Fibroblast of skin of back (primary cell): ENCODE measurements around the gene DCXR.
"Not testable (repeated sequence)": the region's sequence is repeated elsewhere in the genome, so short reads cannot be mapped to it uniquely, and the experiment has no call there.

ENCODE experiments used
- DNase-seq: peaks from one replicate; pipeline ENCODE4 v3.0.0-alpha.2; 2013

Gene DCXR

DNA sequence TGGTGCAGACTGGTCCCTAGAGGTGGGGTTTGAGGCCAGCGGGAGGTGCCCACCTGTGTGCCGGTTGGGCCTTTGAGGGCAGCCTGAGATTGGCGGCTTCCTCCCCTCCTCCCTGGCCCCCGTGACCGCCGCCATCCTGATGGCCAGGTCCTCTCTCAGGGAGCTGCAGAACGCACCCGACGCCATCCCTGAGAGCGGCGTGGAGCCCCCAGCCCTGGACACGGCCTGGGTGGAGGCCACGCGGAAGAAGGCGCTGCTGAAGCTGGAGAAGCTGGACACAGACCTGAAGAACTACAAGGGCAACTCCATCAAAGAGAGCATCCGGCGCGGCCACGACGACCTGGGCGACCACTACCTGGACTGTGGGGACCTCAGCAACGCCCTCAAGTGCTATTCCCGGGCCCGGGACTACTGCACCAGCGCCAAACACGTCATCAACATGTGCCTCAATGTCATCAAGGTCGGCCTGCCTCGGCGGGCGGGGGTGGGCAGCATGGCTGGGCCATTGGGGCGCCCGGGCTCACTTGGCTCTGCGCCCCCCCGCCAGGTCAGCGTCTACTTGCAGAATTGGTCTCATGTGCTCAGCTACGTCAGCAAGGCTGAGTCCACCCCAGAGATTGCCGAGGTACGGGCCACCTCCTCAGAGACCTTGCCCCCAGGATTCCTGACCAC is 17.0 kb upstream of the DCXR start:
- no peak for DNase-seq

DNA sequence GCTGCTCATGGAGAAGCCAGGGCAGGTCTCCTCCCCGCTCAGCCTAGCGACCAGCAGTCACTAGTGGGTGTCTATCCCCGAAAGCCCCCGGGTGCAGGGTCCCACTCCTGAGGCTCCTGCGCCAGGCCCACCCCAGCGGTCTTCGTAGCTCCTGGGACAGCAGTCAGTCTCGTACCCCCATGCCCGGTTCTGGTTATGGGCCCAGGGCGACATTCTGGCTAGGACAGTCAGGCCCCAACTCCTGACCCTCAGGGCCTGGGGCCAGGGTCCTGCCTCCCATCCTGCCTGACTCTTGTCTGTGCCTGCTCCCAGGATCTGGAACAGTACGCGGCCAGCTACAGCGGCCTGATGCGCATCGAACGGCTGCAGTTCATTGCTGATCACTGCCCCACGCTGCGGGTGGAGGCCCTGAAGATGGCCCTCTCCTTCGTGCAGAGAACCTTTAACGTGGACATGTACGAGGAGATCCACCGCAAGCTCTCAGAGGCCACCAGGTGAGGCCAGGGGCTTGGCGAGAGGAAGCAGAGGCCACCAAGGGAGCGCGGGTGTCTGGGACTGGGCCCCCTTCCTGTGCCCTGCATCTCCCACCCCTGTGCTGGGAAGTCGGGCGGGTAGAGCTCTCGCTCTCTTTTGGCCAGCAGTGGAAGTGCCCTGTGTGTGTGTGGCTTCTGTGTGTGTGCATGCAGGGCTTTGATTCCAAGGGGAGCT is 16.2 kb upstream of the DCXR start:
- DNase-seq: no peak

DNA sequence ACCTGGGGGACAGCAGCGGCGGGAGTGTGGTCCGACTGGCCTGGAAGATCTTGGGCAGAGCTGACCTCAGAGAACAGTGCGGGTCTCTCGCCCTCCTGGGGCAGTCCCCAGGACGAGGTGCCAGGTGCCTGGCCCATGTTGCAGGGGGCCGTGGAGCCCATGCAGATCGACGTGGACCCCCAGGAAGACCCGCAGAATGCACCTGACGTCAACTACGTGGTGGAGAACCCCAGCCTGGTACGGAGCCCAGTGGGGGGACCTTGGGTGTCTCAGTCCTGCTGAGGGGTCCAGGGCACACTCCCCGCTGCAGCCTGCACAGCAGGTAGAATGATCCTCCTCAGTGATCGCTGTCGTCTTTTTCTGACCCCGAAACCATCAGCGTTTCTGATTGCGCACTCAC is 15.6 kb upstream of the DCXR start:
- DNase-seq: no peak

DNA sequence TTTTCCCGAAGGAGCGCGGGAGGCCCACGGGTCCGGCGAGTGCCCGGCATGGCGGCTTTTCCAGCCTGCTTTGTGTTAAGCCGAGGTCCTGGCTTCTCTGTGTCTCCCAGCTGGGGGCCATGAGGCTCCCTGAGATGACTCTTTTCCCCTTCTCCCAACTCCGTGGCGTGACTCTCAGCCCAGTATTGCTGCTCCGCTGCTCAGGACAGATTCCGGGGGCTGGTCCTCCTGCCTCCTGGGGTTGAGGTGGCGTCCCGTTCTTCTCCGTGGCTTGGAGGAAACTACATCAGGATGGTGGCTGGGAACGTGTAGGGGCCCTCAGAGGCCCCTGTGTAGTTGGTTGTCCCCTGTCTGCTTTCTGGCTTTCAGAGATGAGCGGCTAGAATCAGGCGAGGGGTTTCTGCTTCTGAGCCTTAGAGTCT is 15.2 kb upstream of the DCXR start:
- DNase-seq: no peak

DNA sequence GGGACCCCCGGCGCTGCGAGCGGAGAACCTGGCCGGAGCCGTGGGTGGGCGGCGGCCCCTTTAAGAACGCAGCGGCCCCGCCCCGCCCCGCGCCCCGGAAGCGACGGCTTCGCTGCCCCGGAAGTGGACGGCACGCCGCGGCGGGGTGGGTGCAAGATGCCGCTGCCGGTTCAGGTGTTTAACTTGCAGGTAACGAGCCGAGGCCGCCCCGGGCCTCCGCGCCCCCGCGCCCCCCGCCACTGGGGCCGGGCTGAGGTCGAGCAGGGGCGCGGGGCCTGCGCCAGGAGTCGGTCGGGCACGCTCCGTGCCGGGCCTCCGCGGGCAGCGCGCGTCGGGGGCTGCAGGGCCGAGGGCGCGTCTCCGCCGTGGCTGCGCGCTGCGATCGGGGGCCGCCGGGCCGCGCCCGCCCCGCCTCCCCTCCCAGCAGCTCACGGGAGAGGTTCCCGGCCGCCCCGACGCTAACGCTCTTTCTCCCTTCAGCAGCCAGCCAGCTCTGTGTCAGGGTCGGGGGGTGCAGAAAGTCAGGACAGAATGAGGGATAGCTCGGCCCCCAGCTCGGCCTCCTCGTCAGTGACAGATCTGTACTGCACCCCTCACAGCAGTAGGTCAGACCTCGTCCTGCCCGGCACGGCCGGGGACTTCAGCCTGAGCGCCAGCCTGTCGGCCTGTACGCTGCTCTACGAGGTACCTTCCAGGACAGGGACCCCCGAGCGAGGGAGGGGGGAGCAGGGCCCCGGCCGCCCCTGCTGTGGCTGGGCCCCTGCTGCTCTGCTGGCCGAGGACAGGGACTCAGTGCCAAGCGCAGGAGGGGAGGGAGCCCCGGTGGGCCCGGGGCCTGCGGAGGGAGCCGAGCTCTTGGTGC is 14.5 kb upstream of the DCXR start, which contains the start of the genes GPS1 and RFNG:
TSS of gene GPS1 (plus strand) at position 123 of the 862 bp plus-strand sequence. CDS start at position 157, 34 bp downstream.
TSS of gene RFNG (minus strand) at position 36 of the 862 bp plus-strand sequence. CDS start 45 bp downstream, outside the sequence.
- peak; percentile 56 for DNase-seq

DNA sequence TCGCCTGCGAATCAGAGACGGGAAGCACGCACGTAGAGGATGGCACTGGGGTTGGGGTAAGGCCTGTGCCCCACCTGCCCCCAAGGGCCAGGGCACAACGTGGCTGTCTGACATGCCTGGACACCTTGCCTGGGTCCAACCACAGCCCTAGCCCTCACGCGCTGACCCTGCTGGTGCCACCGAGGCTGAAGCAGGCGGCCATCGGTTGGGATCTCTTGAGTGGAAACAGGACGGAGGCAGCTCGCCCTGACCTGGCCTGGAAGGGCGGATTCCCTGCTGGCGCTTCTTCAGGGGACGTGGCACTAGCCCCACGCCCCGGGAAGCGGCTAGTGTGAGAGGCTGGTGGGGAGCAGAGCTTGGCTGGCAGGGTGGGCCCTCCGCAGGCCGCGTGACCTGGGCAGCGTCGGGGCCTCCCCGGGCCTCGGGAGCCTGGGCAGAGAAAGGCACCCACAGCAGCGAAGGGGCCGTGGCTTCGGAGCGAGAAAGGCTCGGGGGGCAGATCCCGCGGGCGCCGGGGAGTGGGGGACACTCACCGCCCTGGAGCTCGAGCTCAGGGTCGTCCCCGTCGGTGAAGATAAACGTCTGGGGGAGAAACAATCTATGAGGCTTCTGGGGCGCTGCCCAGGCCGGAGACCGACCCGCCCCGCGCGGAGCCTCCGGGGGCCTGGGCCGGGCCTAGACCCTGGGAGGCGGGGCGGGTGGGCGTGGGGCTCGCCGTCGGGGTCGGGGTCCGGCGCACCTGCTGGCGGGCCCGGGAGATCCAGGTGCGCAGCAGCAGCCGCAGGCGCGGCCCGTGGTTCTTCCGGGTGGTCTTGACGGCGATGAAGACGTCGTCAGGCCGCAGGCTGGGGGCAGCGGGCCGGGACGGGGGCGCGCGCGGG is 13.5 kb upstream of the DCXR start:
- DNase-seq: no peak

DNA sequence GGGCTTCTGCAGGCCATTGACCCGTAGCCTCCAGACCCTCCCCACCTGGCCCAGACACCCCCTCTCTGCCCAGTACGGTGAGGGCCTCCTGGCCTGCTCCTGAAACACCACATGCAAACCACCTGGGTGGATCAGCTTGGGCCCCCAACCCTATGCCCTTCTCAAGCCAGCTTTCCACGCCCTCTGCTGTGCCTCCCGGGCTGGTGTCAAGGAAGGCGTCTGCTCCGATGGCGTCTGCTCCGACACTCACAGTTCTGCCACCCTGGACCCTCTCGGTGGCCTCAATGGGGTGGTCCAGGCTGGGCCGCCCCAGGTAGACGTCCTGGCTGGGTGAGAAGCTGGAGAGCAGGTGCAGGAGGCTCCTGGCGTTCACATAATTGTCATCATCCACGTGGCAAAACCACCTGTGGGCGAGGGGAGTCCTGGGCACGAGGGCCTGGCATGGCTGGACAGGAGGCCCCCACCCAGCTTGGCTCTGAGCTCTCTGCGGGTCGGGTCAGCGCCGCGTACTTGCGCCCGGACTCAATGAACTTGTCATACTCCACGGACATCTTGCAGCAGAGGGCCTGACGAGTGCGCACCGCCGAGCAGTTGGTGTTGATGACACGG is 12.8 kb upstream of the DCXR start:
- DNase-seq: no peak

DNA sequence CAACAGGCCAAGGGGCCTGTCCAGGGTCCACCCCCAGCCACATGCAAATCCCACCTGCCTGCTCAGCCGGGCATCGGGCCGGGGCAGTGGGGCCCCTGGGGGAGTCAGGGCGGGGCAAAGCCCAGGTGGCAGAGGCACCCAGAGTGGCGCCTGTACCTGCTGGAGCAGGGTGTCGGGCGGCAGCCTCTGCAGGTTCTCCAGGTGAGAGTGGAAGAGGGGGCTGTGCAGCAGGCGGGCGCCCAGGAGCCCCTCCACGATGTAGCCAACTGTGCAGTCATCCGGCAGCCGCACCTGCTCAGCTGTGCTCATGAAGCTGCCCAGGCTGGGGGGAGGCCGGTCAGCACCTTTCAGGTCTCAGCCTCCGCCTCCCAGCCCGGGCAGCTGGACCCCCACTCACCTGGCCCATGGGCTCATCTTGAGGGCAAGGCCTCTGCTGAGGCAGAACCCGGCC is 12.0 kb upstream of the DCXR start:
- DNase-seq: no peak

- DNase-seq: no peak
Observed at GRCh38 chr17:82049106-82049505, 11.6 kb upstream of the DCXR start.

GRCh38 chr17:82048571-82048971 is 11.1 kb upstream of the DCXR start:
- DNase-seq: no peak

GRCh38 chr17:82047914-82048570 is 10.5 kb upstream of the DCXR start:
- no peak for DNase-seq

DNA sequence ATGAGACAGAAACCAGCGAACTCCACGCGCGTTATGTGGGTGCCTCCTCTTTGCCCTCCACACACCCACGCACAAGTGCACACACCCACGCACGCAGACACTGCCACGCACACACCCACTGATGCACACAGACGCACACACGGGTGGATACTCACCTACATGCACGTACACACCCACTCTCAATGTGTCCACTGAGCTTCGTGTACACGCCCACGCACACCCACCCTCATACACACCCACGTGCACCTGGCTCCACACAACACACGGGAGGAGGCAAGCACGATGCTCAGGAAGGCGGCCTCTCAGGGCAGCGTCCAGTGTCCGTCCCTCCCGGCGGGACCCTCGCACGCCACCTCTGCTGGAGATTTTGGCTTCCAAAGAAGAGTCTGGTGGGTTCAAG is 9.9 kb upstream of the DCXR start:
- DNase-seq: no peak

DNA sequence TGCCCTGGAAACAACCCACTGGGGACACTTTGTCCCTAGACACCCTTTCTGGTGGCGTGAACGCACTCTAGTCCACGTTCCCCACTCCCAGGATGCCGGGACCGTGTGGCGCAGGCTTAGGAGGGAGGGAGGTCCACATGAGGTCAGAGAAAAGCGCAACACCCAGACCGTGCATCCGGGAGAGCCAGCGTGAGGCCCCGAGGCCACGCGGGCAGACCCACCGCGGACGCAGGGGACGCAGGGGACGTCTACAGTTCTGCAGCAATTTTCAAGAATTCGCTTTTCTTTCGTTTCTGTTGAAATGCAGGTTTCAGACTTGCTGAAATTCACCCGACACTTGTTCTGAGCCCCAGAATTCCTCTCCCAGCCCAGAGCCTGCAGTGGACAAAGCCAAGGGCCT is 9.4 kb upstream of the DCXR start:
- no peak for DNase-seq

- no peak for DNase-seq
Observed at GRCh38 chr17:82045936-82046484, 8.5 kb upstream of the DCXR start.

DNA sequence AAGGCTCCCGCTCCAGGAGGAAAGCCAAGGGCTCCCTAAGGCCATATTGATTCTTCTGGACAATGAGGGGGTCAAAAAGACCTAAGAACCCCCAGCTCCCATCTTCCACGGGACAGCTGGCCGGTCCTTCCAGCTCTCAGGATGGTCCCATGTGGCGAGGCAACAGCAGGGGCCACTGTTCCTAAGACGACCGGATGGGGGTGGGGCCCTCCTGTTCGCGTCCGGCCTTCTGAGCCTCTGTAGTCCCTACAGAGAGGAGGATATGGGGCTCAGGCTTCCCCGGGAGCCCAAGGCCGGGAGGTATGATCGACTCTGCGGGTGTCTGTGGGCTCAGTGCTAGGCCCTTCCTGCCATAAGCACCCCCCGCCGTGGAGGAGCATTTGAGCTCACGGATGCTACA is 6.0 kb upstream of the DCXR start:
- no peak for DNase-seq

DNA sequence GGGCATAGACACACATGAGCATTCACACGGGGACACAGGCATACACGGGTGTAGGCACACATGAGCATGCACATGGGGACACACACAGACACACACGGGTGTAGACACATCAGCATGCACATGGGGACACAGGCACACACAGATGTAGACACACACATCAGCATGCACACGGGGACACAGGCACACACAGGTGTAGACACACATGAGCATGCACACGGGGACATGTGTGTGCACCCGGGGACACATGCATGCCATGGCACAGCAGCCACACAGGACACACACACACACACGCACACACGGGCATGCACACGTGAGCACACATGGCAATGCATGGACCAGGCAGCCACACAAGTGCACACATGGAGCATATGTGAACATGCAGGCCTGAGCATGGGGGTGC is 5.2 kb upstream of the DCXR start:
- DNase-seq: no peak

DNA sequence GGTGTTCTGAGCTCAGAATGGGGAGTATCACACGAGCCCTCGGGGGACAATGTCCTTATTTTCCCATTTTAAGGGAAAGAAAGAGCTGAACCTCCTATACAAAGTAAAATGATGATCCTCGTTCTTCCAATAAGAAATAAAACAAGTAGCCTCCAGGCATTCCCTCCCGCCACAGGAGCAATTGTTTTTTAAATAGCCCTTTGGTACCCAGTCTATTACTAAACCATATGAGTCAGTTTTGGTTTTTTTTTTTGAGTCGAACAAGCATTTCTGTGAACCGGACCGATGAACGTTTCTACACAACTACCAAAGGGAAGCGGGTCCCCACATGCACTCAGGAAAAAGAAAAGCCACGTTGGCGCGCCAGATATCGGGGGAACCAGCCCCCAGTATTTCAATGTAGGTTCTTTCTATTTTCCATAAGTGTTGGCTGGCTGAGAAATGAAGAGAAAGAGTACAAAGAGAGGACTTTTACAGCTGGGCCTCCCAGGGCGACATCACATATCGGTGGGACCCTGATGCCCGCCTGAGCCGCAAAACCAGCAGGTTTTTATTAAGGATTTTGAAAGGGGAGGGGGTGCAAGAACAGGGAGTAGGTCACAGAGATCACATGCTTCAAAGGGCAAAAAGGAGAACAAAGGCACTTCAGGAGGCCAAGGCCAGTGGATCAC is 3.8 kb upstream of the DCXR start:
- peak; percentile 26 for DNase-seq

DNA sequence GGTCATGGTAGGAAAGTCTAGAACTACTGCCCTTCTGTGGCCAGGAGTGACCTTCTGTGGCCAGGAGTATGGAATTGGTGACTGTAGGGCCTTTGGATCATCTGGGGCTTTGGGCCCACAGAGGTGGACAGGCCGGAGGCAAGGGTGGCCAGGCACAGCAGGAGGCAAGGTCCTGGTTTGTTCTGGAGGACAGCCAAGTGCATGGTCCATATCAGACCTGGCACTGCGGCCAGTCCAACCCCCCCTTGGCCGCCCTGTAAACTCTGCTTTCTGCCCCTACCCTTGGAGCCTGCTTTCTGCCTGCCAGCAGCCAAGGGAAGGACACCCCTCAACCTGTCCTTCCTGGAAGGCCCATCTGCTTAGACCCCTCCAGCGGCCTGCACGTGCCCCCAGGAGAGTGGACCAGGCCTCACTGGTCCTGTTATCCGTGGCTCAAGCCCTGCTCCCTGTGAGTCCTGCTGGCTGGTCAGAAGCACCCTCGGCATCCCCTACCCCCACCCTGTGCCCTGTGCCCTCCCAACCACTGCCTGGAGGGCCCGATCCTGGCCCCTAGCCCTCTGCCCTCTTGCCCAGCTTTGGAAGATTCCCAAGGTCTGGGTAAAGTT is 2.3 kb upstream of the DCXR start:
- DNase-seq: no peak

- not testable (repeated sequence) for DNase-seq
Observed at GRCh38 chr17:82038796-82039409, 1.4 kb upstream of the DCXR start.

DNA sequence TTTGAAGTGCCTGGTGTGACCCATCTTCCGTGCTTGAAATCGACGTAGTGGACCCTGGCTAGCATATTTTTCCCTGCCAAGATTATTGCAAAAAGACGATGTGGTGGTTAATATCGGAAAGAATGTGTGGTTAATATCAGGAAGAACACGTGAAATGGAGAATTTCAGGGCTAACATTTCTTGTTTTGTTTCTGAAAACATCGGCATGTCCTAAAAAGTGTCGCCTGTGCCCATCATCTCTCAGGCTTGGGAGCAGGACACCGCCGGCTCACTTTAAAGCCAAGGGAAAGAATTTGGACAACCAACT is 345 bp upstream of the DCXR start:
- DNase-seq: no peak
